Endothelial cell of umbilical vein (primary cell): ENCODE results near the gene LMAN2. TPM values are rescaled to one million over a fixed set of nuclear protein-coding genes. Genes with fewer than 3 reads are reported as not detected.

ENCODE experiments used
- BruUV-seq: library from RNA; stranded (reverse); fragments of 400-500 nt; replicated peaks from 2 replicates; lab custom pipeline; 2021; lab: Mats Ljungman, UMichigan
- CTCF ChIA-PET: fragments of 300-600, 350-600 bp; sonication (Branson Sonifier 250); formaldehyde crosslinking; loops from one replicate; lab custom pipeline; 2021; ENCODE audit warnings: antibody characterized with exemption, inconsistent platforms; lab: Charles Lee
- POLR2A ChIA-PET: fragments of 300-600, 350-600 bp; sonication (Branson Sonifier 250); formaldehyde crosslinking; loops from one replicate; lab custom pipeline; 2021; ENCODE audit warnings: antibody characterized with exemption, inconsistent platforms; lab: Charles Lee
- DNase-seq: peaks from one replicate; pipeline ENCODE4 v3.0.0-alpha.2; 2011; ENCODE audit warnings: low read depth, low spot score
- FAIRE-seq: peaks from 2 replicates; lab custom pipeline; 2011; peaks lifted over from hg19 to GRCh38; lab: Jason Lieb, UNC
- H2AFZ ChIP-seq: 2 replicates; pipeline ENCODE4 v1.6.0; 2012; ENCODE audit warnings: low read depth, low read length, control low read depth, inconsistent platforms
- H3K27ac ChIP-seq: 2 replicates; pipeline ENCODE4 v1.5.1; 2011; ENCODE audit warnings: low read depth, mild to moderate bottlenecking, control low read depth, low read length, moderate library complexity; ENCODE audit not compliant: insufficient read depth
- H3K27me3 ChIP-seq, 2 experiments: 2 replicates each; pipeline versions ENCODE4 v1.6.0 to v1.6.1; 2011; ENCODE audit warnings: low read length in 2 of 2, mixed read lengths in 1 of 2; ENCODE audit not compliant: control insufficient read depth in 2 of 2, insufficient read depth in 2 of 2
- H3K36me3 ChIP-seq, 2 experiments: 2 replicates in 1 of 2; 3 replicates in 1 of 2; pipeline ENCODE4 v1.5.1; 2011; ENCODE audit warnings: low read length in 2 of 2, mild to moderate bottlenecking in 1 of 2, moderate library complexity in 1 of 2; ENCODE audit not compliant: control insufficient read depth in 2 of 2, insufficient read depth in 2 of 2; ENCODE audit errors: extremely low read depth in 1 of 2
- H3K4me1 ChIP-seq: 3 replicates; pipeline ENCODE4 v1.5.1; 2011; ENCODE audit warnings: mild to moderate bottlenecking, low read length; ENCODE audit not compliant: control insufficient read depth, insufficient read depth; ENCODE audit errors: extremely low read depth
- H3K4me2 ChIP-seq: 2 replicates; pipeline ENCODE4 v1.6.1; 2011; ENCODE audit warnings: low read length, control low read depth, mixed read lengths; ENCODE audit not compliant: insufficient read depth
- H3K4me3 ChIP-seq, 3 experiments: fragments of 200-600 bp in 1 of 3; sonication (generic), shearing (Covaris generic) in 1 of 3; replicated peaks in 1 of 3; 2 replicates each; pipeline ENCODE4 v1.5.1; 2011 to 2016; ENCODE audit warnings: control low read depth in 3 of 3, low read length in 3 of 3, mild to moderate bottlenecking in 2 of 3, inconsistent platforms in 1 of 3, low read depth in 1 of 3, moderate library complexity in 1 of 3; ENCODE audit not compliant: insufficient read depth in 1 of 3
- H3K79me2 ChIP-seq: 2 replicates; pipeline ENCODE4 v1.6.0; 2012; ENCODE audit warnings: low read length, inconsistent platforms; ENCODE audit not compliant: control insufficient read depth, insufficient read depth
- H3K9ac ChIP-seq: replicated peaks from 2 replicates; pipeline ENCODE3; 2011; ENCODE audit warnings: low read length, control low read depth; ENCODE audit not compliant: insufficient read depth; ENCODE audit errors: extremely low read depth
- H3K9me1 ChIP-seq: replicated peaks from 3 replicates; pipeline ENCODE4 v1.6.0; 2011; ENCODE audit warnings: mild to moderate bottlenecking, low read length; ENCODE audit not compliant: control insufficient read depth, insufficient read depth; ENCODE audit errors: extremely low read depth
- H3K9me3 ChIP-seq: replicated peaks from 2 replicates; pipeline ENCODE4 v1.5.1; 2012; ENCODE audit warnings: low read length, inconsistent platforms; ENCODE audit not compliant: control insufficient read depth, insufficient read depth
- H4K20me1 ChIP-seq: replicated peaks from 2 replicates; pipeline ENCODE3; 2011; ENCODE audit warnings: mild to moderate bottlenecking, low read length; ENCODE audit not compliant: control insufficient read depth, insufficient read depth; ENCODE audit errors: extremely low read depth
- EZH2 ChIP-seq: IDR thresholded peaks from 2 replicates; pipeline ENCODE4 v1.6.1; 2012; ENCODE audit warnings: borderline replicate concordance, low read depth, mild to moderate bottlenecking, moderate library complexity, low read length, inconsistent platforms; ENCODE audit not compliant: severe bottlenecking
- FOS ChIP-seq: IDR thresholded peaks from 2 replicates; pipeline ENCODE4 v1.6.1; 2011; ENCODE audit warnings: mild to moderate bottlenecking, low read length, moderate library complexity, borderline replicate concordance; ENCODE audit not compliant: insufficient read depth
- GATA2 ChIP-seq: IDR thresholded peaks from 2 replicates; pipeline ENCODE4 v1.7.0; 2011; ENCODE audit warnings: low read depth, mild to moderate bottlenecking, moderate library complexity, mixed read lengths, low read length; ENCODE audit not compliant: insufficient read length, insufficient read depth
- JUN ChIP-seq: IDR thresholded peaks from 2 replicates; pipeline ENCODE4 v1.6.1; 2011; ENCODE audit warnings: borderline replicate concordance, low read depth; ENCODE audit not compliant: insufficient read length, insufficient read depth
- MYC ChIP-seq: IDR thresholded peaks from one replicate; pipeline ENCODE4 v1.6.1; 2011; ENCODE audit warnings: mild to moderate bottlenecking, low read depth, low read length
- POLR2A ChIP-seq: IDR thresholded peaks from 2 replicates; pipeline ENCODE4 v1.6.1; 2012; ENCODE audit warnings: low read depth, mild to moderate bottlenecking, control low read depth, low read length
- POLR2AphosphoS5 ChIP-seq: IDR thresholded peaks from 2 replicates; pipeline ENCODE4 v1.6.1; 2012; ENCODE audit warnings: low read depth, mild to moderate bottlenecking, control low read depth, low read length, moderate library complexity; ENCODE audit not compliant: insufficient read depth
- dilution Hi-C: fragments of 300-500 bp; cut with MboI; formaldehyde crosslinking; loops from one replicate; pipeline ENCODE4 v1.15.0; 2019; ENCODE audit warnings: low sequenced_read_pairs; ENCODE audit not compliant: extremely low pct_ligation_motif_present
- intact Hi-C: fragments of 100-400 bp; cut with micrococcal nuclease; formaldehyde crosslinking; loops from one replicate; pipeline ENCODE4 v1.10.0; 2022
- polyA plus RNA-seq, 4 experiments: library from polyadenylated mRNA; depleted of rRNA in 3 of 4; stranded (reverse) in 3 of 4; unstranded in 1 of 4; fragments of >200 nt; gene quantifications; 2 replicates each; pipeline versions ENCODE4 v1.2.1 to v1.2.3, GENCODE V29; 2011 to 2012; ENCODE audit warnings: missing spikeins in 1 of 4
- total RNA-seq: library from RNA; stranded (reverse); gene quantifications from 2 replicates; pipeline ENCODE4 v1.2.3, GENCODE V29; 2021
- TF ChIP-seq, protein P1 (sequence below): IDR thresholded peaks from 2 replicates; pipeline ENCODE4 v1.6.1; 2011; ENCODE audit not compliant: insufficient read depth, insufficient read length
- TF ChIP-seq, protein P2 (sequence below), 2 donors: IDR thresholded peaks; 1 replicate in 1 of 2; 2 replicates in 1 of 2; pipeline ENCODE4 v1.5.1; 2011; ENCODE audit warnings: low read length in 2 of 2, mild to moderate bottlenecking in 2 of 2, moderate library complexity in 2 of 2, control low read depth in 1 of 2, inconsistent platforms in 1 of 2, low read depth in 1 of 2; ENCODE audit not compliant: insufficient read depth in 1 of 2; ENCODE audit errors: extremely low read depth in 1 of 2

The LMAN2 gene
- total and polyA plus RNA-seq, 2 donors (not counting 3 experiments of a cell fraction or from before 2014, with no cell fraction given): 151 to 370 TPM

DNA sequence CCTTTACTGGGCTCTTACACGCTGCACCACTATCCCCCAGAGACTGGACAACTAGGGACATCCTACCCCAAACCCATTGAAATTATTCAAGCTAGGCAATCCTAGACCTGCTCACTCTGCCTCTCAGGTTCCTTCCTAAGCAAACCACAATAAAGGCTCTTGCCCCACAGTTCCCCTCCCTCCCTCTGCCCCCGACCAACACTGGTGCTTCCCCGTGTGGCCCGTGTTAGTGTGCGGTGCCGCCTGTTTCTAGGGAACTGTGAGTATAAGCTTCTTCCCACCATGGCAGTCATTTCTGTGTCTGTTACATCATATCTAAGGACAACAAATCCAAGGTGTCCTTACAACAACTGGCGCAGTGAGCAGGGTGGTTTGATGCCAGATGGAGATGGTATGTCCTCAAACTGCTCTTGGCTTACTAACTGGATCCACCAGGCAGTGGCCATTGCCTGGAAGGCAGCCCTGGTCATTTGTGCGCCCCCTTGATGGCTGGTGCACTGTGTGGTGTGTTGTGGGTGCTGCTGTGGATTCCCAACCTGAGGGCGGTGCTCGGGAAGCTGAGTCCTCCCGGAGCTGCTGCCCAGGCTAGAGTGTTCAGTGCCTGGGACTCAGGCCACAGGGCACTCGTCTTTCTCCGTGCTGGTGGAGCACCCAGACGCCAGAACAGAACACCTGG, 31.4 kb downstream of the LMAN2 start:
- Histone ChIP-seq H3K4me2 (no peak overlapping the region), H3K4me3 (no peak overlapping the region), H3K27ac (no peak overlapping the region), H4K20me1 (no peaks in the 10 kb centered on the region), H3K9ac (no peak overlapping the region), H3K27me3 (no peaks in the 10 kb centered on the region), H3K36me3 (peaks cover 0 to 8% of the 10 kb centered on the region in 2 experiments), H3K4me1 (no peaks in the 10 kb centered on the region), H2AFZ (no peak overlapping the region), H3K9me1 (no peaks in the 10 kb centered on the region), H3K9me3 (no peaks in the 10 kb centered on the region), H3K79me2 (no peaks in the 10 kb centered on the region)
- FAIRE-seq (no peak), DNase-seq (no peak)
- dilution Hi-C loops (loop anchor here (5.0 kb wide), 1 partner anchor 42 kb away; no protein-coding TSS in a partner anchor), intact Hi-C loops (loop anchor here (2.0 kb wide), 1 partner anchor 135 kb away; no protein-coding TSS in a partner anchor)
- TF ChIP-seq, protein P1, sequence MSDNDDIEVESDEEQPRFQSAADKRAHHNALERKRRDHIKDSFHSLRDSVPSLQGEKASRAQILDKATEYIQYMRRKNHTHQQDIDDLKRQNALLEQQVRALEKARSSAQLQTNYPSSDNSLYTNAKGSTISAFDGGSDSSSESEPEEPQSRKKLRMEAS: no peak
- no peak for TF ChIP-seq POLR2AphosphoS5
- TF ChIP-seq JUN: no peak
- TF ChIP-seq MYC: no peak
- TF ChIP-seq, protein P2, sequence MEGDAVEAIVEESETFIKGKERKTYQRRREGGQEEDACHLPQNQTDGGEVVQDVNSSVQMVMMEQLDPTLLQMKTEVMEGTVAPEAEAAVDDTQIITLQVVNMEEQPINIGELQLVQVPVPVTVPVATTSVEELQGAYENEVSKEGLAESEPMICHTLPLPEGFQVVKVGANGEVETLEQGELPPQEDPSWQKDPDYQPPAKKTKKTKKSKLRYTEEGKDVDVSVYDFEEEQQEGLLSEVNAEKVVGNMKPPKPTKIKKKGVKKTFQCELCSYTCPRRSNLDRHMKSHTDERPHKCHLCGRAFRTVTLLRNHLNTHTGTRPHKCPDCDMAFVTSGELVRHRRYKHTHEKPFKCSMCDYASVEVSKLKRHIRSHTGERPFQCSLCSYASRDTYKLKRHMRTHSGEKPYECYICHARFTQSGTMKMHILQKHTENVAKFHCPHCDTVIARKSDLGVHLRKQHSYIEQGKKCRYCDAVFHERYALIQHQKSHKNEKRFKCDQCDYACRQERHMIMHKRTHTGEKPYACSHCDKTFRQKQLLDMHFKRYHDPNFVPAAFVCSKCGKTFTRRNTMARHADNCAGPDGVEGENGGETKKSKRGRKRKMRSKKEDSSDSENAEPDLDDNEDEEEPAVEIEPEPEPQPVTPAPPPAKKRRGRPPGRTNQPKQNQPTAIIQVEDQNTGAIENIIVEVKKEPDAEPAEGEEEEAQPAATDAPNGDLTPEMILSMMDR (IDR thresholded peaks at IDR 0.05; ENCODE audit: extremely low read depth in 1 of 2, insufficient read depth in 1 of 2, low read depth in 1 of 2, low read length in 2 of 2): no peak
- TF ChIP-seq FOS: no peak
- TF ChIP-seq POLR2A: no peak
- no peak for TF ChIP-seq EZH2
- no peak for TF ChIP-seq GATA2
- ChIA-PET CTCF (interaction anchor here (1.0 to 3.5 kb wide), 6 partner anchors 8 to 208 kb away, joined by 3 to 44 read pairs (median 14); no protein-coding TSS in a partner anchor), POLR2A (no interaction called here)
- BruUV-seq: no TSS peak
